HEK293T (cell line): ENCODE results near the gene AADACL4.

Experiments used
- BHLHE40 ChIP-seq: fragments of 450-650 bp; IDR thresholded peaks from 2 replicates; pipeline ENCODE4 v1.6.1; 2016; ENCODE audit warnings: mild to moderate bottlenecking, moderate library complexity, borderline replicate concordance
- ELF4 ChIP-seq: fragments of 450-650 bp; IDR thresholded peaks from 2 replicates; pipeline ENCODE4 v1.6.1; 2017; ENCODE audit warnings: antibody characterized with exemption
- FOXM1 ChIP-seq: fragments of 450-650 bp; IDR thresholded peaks from 2 replicates; pipeline ENCODE4 v1.6.1; 2017; ENCODE audit warnings: mild to moderate bottlenecking, borderline replicate concordance
- SP1 ChIP-seq: fragments of 450-650 bp; IDR thresholded peaks from 2 replicates; pipeline ENCODE4 v1.6.1; 2017
- SUZ12 ChIP-seq: fragments of 450-650 bp; IDR thresholded peaks from 2 replicates; pipeline ENCODE4 v1.6.1; 2016; ENCODE audit warnings: mild to moderate bottlenecking

GRCh38 chr1:12616709-12617373 is 27.0 kb upstream of the AADACL4 start:
- TF ChIP-seq SP1 (no peak), BHLHE40 (no peak), SUZ12 (no peak), FOXM1 (no peak), ELF4 (no peak)
